ENCODE results near the gene NAV2. TPM values are rescaled to one million over a fixed set of nuclear protein-coding genes. Genes with fewer than 3 reads are reported as not detected.

NAV2 gene
- polyA plus RNA-seq, 3 donors, result not detected

- Mint-ChIP-seq H3K36me3 (no peaks in the 10 kb centered on the region), H3K27ac (no peak overlapping the region), H3K27me3 (ENCODE audit: low read depth in 3 of 3) (peaks cover 3 to 6% (median 5%) of the 10 kb centered on the region in 3 donors), H3K9me3 (peaks cover 0 to 15% (median 5%) of the 10 kb centered on the region in 7 donors), H3K4me1 (no peaks in the 10 kb centered on the region), H3K4me3 (no peak overlapping the region)
- no peak for TF ChIP-seq CTCF (IDR thresholded peaks at IDR 0.05)
- Histone ChIP-seq H3K9ac (ENCODE audit: insufficient read depth, low read length, poor library complexity, severe bottlenecking) (no peak overlapping the region), H3K79me2 (ENCODE audit: insufficient read depth, low read length) (no peaks in the 10 kb centered on the region), H3K4me1 (ENCODE audit: control insufficient read depth in 1 of 2, insufficient read depth in 2 of 2, low read length in 2 of 2) (no peaks in the 10 kb centered on the region), H2AFZ (ENCODE audit: insufficient read depth, low read depth, low read length, poor library complexity, severe bottlenecking) (no peak overlapping the region), H3K27ac (ENCODE audit: low read depth in 1 of 2, low read length in 2 of 2) (no peak overlapping the region), H3K27me3 (ENCODE audit: control insufficient read depth in 2 of 2, insufficient read depth in 2 of 2, low read length in 2 of 2) (no peaks in the 10 kb centered on the region), H4K20me1 (ENCODE audit: insufficient read depth, low read length) (no peaks in the 10 kb centered on the region), H3K9me3 (replicated peaks in 1 of 2; ENCODE audit: control insufficient read depth in 1 of 2, insufficient read depth in 1 of 2, low read length in 2 of 2) (no peaks in the 10 kb centered on the region), H3K4me3 (replicated peaks in 1 of 3; ENCODE audit: low read depth in 2 of 3, low read length in 3 of 3) (no peak overlapping the region), H3K4me2 (replicated peaks; ENCODE audit: extremely low read depth, low read length, poor library complexity, severe bottlenecking) (no peak overlapping the region), H3K36me3 (replicated peaks in 1 of 2; ENCODE audit: control insufficient read depth in 1 of 2, insufficient read depth in 2 of 2, low read length in 2 of 2) (no peaks in the 10 kb centered on the region)
- intact Hi-C loops (cut with micrococcal nuclease), result no loop called here
- 97% methylated on average over 4 of the region's 4 CpGs for WGBS (ENCODE audit: insufficient coverage)
- DNase-seq, result no peak
These were observed 363.0 kb downstream of the NAV2 start for GRCh38 chr11:20075627-20076026.

- no peak overlapping the region for H3K4me3 Mint-ChIP-seq
- Histone ChIP-seq H3K79me2 (ENCODE audit: insufficient read depth, low read length) (no peaks in the 10 kb centered on the region), H3K9ac (ENCODE audit: insufficient read depth, low read length, poor library complexity, severe bottlenecking) (no peak overlapping the region), H3K9me3 (replicated peaks in 1 of 2; ENCODE audit: control insufficient read depth in 1 of 2, insufficient read depth in 1 of 2, low read length in 2 of 2) (no peaks in the 10 kb centered on the region), H3K27ac (ENCODE audit: low read depth in 1 of 2, low read length in 2 of 2) (no peak overlapping the region), H3K4me3 (replicated peaks in 1 of 3; ENCODE audit: low read depth in 2 of 3, low read length in 3 of 3) (no peak overlapping the region), H3K4me1 (ENCODE audit: control insufficient read depth in 1 of 2, insufficient read depth in 2 of 2, low read length in 2 of 2) (peaks cover 0 to under 1% of the 10 kb centered on the region in 2 donors), H3K27me3 (ENCODE audit: control insufficient read depth in 2 of 2, insufficient read depth in 2 of 2, low read length in 2 of 2) (no peaks in the 10 kb centered on the region), H2AFZ (ENCODE audit: insufficient read depth, low read depth, low read length, poor library complexity, severe bottlenecking) (no peak overlapping the region), H4K20me1 (ENCODE audit: insufficient read depth, low read length) (no peaks in the 10 kb centered on the region), H3K4me2 (replicated peaks; ENCODE audit: extremely low read depth, low read length, poor library complexity, severe bottlenecking) (no peak overlapping the region), H3K36me3 (replicated peaks in 1 of 2; ENCODE audit: control insufficient read depth in 1 of 2, insufficient read depth in 2 of 2, low read length in 2 of 2) (no peaks in the 10 kb centered on the region)
- H3K4me1 Mint-ChIP-seq, result peaks cover 3% of the 10 kb centered on the region
- no peak for DNase-seq
- TF ChIP-seq CTCF (IDR thresholded peaks at IDR 0.05), result no peak
- H3K27ac Mint-ChIP-seq, result no peak overlapping the region
- H3K9me3 Mint-ChIP-seq, result peaks cover 0 to 8% (median 6%) of the 10 kb centered on the region in 7 donors
- intact Hi-C loops (cut with micrococcal nuclease), result no loop called here
- H3K27me3 Mint-ChIP-seq (ENCODE audit: low read depth in 3 of 3), result peaks cover 3 to 4% (median 3%) of the 10 kb centered on the region in 3 donors
- no peaks in the 10 kb centered on the region for H3K36me3 Mint-ChIP-seq
- 95% methylated on average over 6 of the region's 7 CpGs for WGBS (ENCODE audit: insufficient coverage)
These were observed 366.2 kb downstream of the NAV2 start for GRCh38 chr11:20078846-20079245.

Measured in CD14-positive monocyte (primary cell).